ENCODE results near the gene EIF5A2. TPM values are rescaled to one million over a fixed set of nuclear protein-coding genes. Genes with fewer than 3 reads are reported as not detected.

Gene EIF5A2
- total RNA-seq, 1 experiment from 2014 or later, result 12.4 TPM

GRCh38 chr3:170866499-170866898 is 41.9 kb downstream of the EIF5A2 start:
- DNase-seq, result no peak
- no peaks in the 10 kb centered on the region for H3K9me3 ChIP-seq (ENCODE audit: insufficient read depth, low read depth)
- peaks cover 29% of the 10 kb centered on the region for H3K4me1 ChIP-seq (replicated peaks; ENCODE audit: insufficient read depth)
- H3K79me2 ChIP-seq (ENCODE audit: low read depth), result peaks cover 36% of the 10 kb centered on the region
- no TSS peak for BruUV-seq (replicated peaks)
- ChIA-PET CTCF (no interaction called here), POLR2A (ENCODE audit: unreplicated experiment) (interaction anchor here (0.5 to 0.9 kb wide), 3 partner anchors 205 to 821 kb away, joined by 3 to 4 read pairs (median 3); no protein-coding TSS in a partner anchor)
- H3K9me2 ChIP-seq (ENCODE audit: insufficient read depth), result no peaks in the 10 kb centered on the region
- no peaks in the 10 kb centered on the region for H3K27me3 ChIP-seq (ENCODE audit: insufficient read depth, low read depth)
- peaks cover 41% of the 10 kb centered on the region for H3K36me3 ChIP-seq (ENCODE audit: low read depth)
- H3K4me2 ChIP-seq, result peak overlapping the region; percentile 88
- no peak overlapping the region for H2AFZ ChIP-seq
- peaks cover 83% of the 10 kb centered on the region for H3F3A ChIP-seq (ENCODE audit: insufficient read depth, low read depth)
- no peak overlapping the region for H3K4me3 ChIP-seq
- H4K20me1 ChIP-seq (ENCODE audit: insufficient read depth), result peaks cover 45% of the 10 kb centered on the region
- peak overlapping the region; percentile 94 for H3K27ac ChIP-seq
- intact Hi-C loops (cut with micrococcal nuclease; ENCODE audit: unreplicated experiment), result no loop called here
- TF ChIP-seq EZH2 (IDR thresholded peaks at IDR 0.05; ENCODE audit: low read depth) (no peak), CTCF (conservative IDR thresholded peaks at IDR 0.05) (no peak)

GRCh38 chr3:170865209-170866094 is 43.0 kb downstream of the EIF5A2 start:
- no peak overlapping the region for H3K4me2 ChIP-seq
- peaks cover 36% of the 10 kb centered on the region for H3K79me2 ChIP-seq (ENCODE audit: low read depth)
- ChIA-PET CTCF (interaction anchor here (0.6 kb wide), 1 partner anchor 1885 kb away, joined by 27 read pairs; the partner anchor contains the start of gene ECT2), POLR2A (ENCODE audit: unreplicated experiment) (interaction anchor here (0.6 kb wide), 4 partner anchors 31 to 1732 kb away, joined by 3 to 4 read pairs (median 4); no protein-coding TSS in a partner anchor)
- no peaks in the 10 kb centered on the region for H3K9me3 ChIP-seq (ENCODE audit: insufficient read depth, low read depth)
- BruUV-seq (replicated peaks), result no TSS peak
- no peak for TF ChIP-seq EZH2 (IDR thresholded peaks at IDR 0.05; ENCODE audit: low read depth)
- TF ChIP-seq CTCF (conservative IDR thresholded peaks at IDR 0.05), result no peak
- peaks cover 72% of the 10 kb centered on the region for H3F3A ChIP-seq (ENCODE audit: insufficient read depth, low read depth)
- H3K9me2 ChIP-seq (ENCODE audit: insufficient read depth), result no peaks in the 10 kb centered on the region
- H2AFZ ChIP-seq, result no peak overlapping the region
- H3K4me3 ChIP-seq, result no peak overlapping the region
- H3K4me1 ChIP-seq (replicated peaks; ENCODE audit: insufficient read depth), result peaks cover 20% of the 10 kb centered on the region
- H3K36me3 ChIP-seq (ENCODE audit: low read depth), result peaks cover 41% of the 10 kb centered on the region
- peaks cover 45% of the 10 kb centered on the region for H4K20me1 ChIP-seq (ENCODE audit: insufficient read depth)
- DNase-seq, result peak in 1 of 2 experiments; percentile 51
- intact Hi-C loops (cut with micrococcal nuclease; ENCODE audit: unreplicated experiment), result no loop called here
- H3K27me3 ChIP-seq (ENCODE audit: insufficient read depth, low read depth), result no peaks in the 10 kb centered on the region
- H3K27ac ChIP-seq, result peak overlapping the region; percentile 94; the same call in 1 of the 2 replicates

- TF ChIP-seq EZH2 (IDR thresholded peaks at IDR 0.05; ENCODE audit: low read depth), result no peak
- no peak for TF ChIP-seq CTCF (conservative IDR thresholded peaks at IDR 0.05)
- Histone ChIP-seq H3K36me3 (ENCODE audit: low read depth) (peaks cover 41% of the 10 kb centered on the region), H3K9me2 (ENCODE audit: insufficient read depth) (no peaks in the 10 kb centered on the region), H3K4me3 (no peak overlapping the region), H3K4me2 (no peak overlapping the region), H3K4me1 (replicated peaks; ENCODE audit: insufficient read depth) (peaks cover 20% of the 10 kb centered on the region), H3F3A (ENCODE audit: insufficient read depth, low read depth) (peaks cover 67% of the 10 kb centered on the region), H3K9me3 (ENCODE audit: insufficient read depth, low read depth) (no peaks in the 10 kb centered on the region), H3K79me2 (ENCODE audit: low read depth) (peaks cover 33% of the 10 kb centered on the region), H3K27me3 (ENCODE audit: insufficient read depth, low read depth) (no peaks in the 10 kb centered on the region), H4K20me1 (ENCODE audit: insufficient read depth) (peaks cover 45% of the 10 kb centered on the region), H2AFZ (no peak overlapping the region), H3K27ac (peak overlapping the region; percentile 8; the same call in 1 of the 2 replicates)
- intact Hi-C loops (cut with micrococcal nuclease; ENCODE audit: unreplicated experiment), result no loop called here
- DNase-seq, result peak in 1 of 2 experiments; percentile 56
- no TSS peak for BruUV-seq (replicated peaks)
- POLR2A ChIA-PET (ENCODE audit: unreplicated experiment), result interaction anchor here (0.6 kb wide), 2 partner anchors 544 to 1066 kb away, joined by 4 read pairs; no protein-coding TSS in a partner anchor
- CTCF ChIA-PET, result interaction anchor here (0.7 kb wide), 1 partner anchor 409 kb away, joined by 3 read pairs; no protein-coding TSS in a partner anchor
Measured at GRCh38 chr3:170864525-170865208, 43.8 kb downstream of the EIF5A2 start.
